Measurements from ENCODE around the gene CABLES2. TPM values are rescaled to one million over a fixed set of nuclear protein-coding genes. Genes with fewer than 3 reads are reported as not detected.

Gene CABLES2
- total and polyA plus RNA-seq, 5 donors from 2014 or later, result 0.49 to 7.0 (median 1.2) TPM

DNA sequence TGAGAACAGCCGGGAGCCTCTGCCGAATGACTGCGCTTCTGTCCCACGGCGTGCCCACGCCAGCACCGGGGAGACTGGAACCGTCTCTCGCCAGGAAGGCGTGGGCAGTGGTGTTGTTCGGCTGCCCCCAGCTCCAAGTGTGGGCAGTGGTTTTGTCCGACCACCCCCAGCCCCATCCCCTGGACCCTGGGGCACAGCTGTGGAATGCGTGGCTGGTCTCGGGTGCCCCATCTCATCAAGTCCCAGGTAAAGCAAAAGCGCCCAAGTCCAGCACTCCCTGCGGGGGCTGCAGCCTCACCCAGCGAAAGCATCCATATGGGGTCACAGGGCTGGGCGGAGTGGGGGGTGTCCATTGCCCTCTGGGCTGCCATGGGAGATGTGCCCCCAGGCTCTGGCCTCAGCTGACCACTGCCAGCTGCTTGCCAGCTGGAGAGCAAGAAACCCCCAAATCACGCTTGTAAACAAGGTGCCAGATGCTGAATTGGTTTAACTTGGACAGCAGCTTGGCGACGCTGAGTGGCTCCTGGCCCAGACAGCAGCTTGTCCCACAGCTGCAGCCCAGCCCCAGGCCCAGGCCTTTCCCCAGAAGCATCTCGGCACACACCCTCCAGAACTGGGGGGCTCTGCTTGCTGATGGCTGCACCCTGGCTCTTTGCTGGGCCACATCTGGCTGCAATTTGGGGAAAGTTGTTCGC lies 4.5 kb downstream of the CABLES2 start:
- peaks cover 23% of the 10 kb centered on the region for H3K4me1 ChIP-seq (ENCODE audit: control insufficient read depth, insufficient read depth, low read length, poor library complexity, severe bottlenecking)
- H3K4me3 Mint-ChIP-seq, result peak overlapping the region in 1 of 4 donors; percentile 81
- DNase-seq (no peak), ATAC-seq (ENCODE audit: low read depth in 2 of 2) (no peak)
- no peaks in the 10 kb centered on the region for H3K36me3 ChIP-seq (ENCODE audit: control insufficient read depth, insufficient read depth, low read length)
- H3K27ac ChIP-seq (ENCODE audit: insufficient read depth, low read length, poor library complexity, severe bottlenecking), result no peak overlapping the region
- H3K9me3 Mint-ChIP-seq, result peaks cover 0 to 2% (median 0%) of the 10 kb centered on the region in 7 donors
- H3K9me3 ChIP-seq (ENCODE audit: control insufficient read depth in 2 of 2, low read length in 2 of 2), result no peaks in the 10 kb centered on the region
- peaks cover 0 to 26% (median 12%) of the 10 kb centered on the region in 4 donors for H3K4me1 Mint-ChIP-seq
- H3K27ac Mint-ChIP-seq, result no peak overlapping the region
- H3K4me3 ChIP-seq (ENCODE audit: low read depth, low read length), result no peak overlapping the region
- H3K27me3 Mint-ChIP-seq, result no peaks in the 10 kb centered on the region
- H3K36me3 Mint-ChIP-seq, result peaks cover 5% of the 10 kb centered on the region
- H3K27me3 ChIP-seq (ENCODE audit: control insufficient read depth, insufficient read depth, low read length), result no peaks in the 10 kb centered on the region

- Mint-ChIP-seq H3K36me3 (peaks cover 7% of the 10 kb centered on the region), H3K9me3 (peaks cover 0 to 2% (median 0%) of the 10 kb centered on the region in 7 donors), H3K4me1 (peaks cover 0 to 26% (median 14%) of the 10 kb centered on the region in 4 donors), H3K27me3 (no peaks in the 10 kb centered on the region), H3K27ac (no peak overlapping the region), H3K4me3 (peak overlapping the region in 2 of 4 donors; percentile 35 to 58)
- DNase-seq (no peak), ATAC-seq (ENCODE audit: low read depth in 2 of 2) (no peak)
- Histone ChIP-seq H3K4me3 (ENCODE audit: low read depth, low read length) (no peak overlapping the region), H3K27ac (ENCODE audit: insufficient read depth, low read length, poor library complexity, severe bottlenecking) (no peak overlapping the region), H3K9me3 (ENCODE audit: control insufficient read depth in 2 of 2, low read length in 2 of 2) (no peaks in the 10 kb centered on the region), H3K27me3 (ENCODE audit: control insufficient read depth, insufficient read depth, low read length) (no peaks in the 10 kb centered on the region), H3K36me3 (ENCODE audit: control insufficient read depth, insufficient read depth, low read length) (no peaks in the 10 kb centered on the region), H3K4me1 (ENCODE audit: control insufficient read depth, insufficient read depth, low read length, poor library complexity, severe bottlenecking) (peaks cover 15% of the 10 kb centered on the region)
Observed at GRCh38 chr20:62401331-62401779, 5.7 kb downstream of the CABLES2 start.

DNA sequence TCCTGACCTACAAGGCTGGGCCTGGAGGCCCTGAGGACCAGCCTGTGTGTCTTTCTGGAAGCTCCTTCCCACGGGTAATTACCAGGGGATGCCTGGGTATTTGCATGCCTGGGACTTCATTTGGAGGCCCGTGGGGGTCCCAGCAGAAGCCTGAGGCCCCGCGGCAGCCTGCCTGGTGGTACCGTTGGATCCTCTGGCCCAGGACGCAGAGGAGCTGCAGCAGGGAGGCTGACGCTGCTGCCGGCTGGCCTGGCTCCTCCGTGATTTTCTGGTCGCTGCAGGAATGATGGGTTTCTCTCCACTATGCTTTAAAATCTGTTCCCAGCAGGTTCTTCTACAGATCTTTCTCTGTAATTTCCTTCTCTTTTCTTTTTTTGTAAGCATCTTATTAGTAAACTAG lies 6.5 kb downstream of the CABLES2 start:
- H3K9me3 ChIP-seq (ENCODE audit: control insufficient read depth in 2 of 2, low read length in 2 of 2), result no peaks in the 10 kb centered on the region
- peaks cover 0 to 18% (median 8%) of the 10 kb centered on the region in 4 donors for H3K4me1 Mint-ChIP-seq
- no peaks in the 10 kb centered on the region for H3K27me3 Mint-ChIP-seq
- H3K36me3 Mint-ChIP-seq, result peaks cover 7% of the 10 kb centered on the region
- no peak overlapping the region for H3K27ac Mint-ChIP-seq
- DNase-seq (no peak), ATAC-seq (ENCODE audit: low read depth in 2 of 2) (no peak)
- no peaks in the 10 kb centered on the region for H3K36me3 ChIP-seq (ENCODE audit: control insufficient read depth, insufficient read depth, low read length)
- no peaks in the 10 kb centered on the region for H3K9me3 Mint-ChIP-seq
- peak overlapping the region in 1 of 4 donors; percentile 35 for H3K4me3 Mint-ChIP-seq
- no peak overlapping the region for H3K4me3 ChIP-seq (ENCODE audit: low read depth, low read length)
- H3K4me1 ChIP-seq (ENCODE audit: control insufficient read depth, insufficient read depth, low read length, poor library complexity, severe bottlenecking), result peaks cover 7% of the 10 kb centered on the region
- H3K27ac ChIP-seq (ENCODE audit: insufficient read depth, low read length, poor library complexity, severe bottlenecking), result no peak overlapping the region
- no peaks in the 10 kb centered on the region for H3K27me3 ChIP-seq (ENCODE audit: control insufficient read depth, insufficient read depth, low read length)

GRCh38 chr20:62400021-62400420 lies 7.1 kb downstream of the CABLES2 start:
- Histone ChIP-seq H3K9me3 (ENCODE audit: control insufficient read depth in 2 of 2, low read length in 2 of 2) (no peaks in the 10 kb centered on the region), H3K4me1 (ENCODE audit: control insufficient read depth, insufficient read depth, low read length, poor library complexity, severe bottlenecking) (peaks cover 2% of the 10 kb centered on the region), H3K4me3 (ENCODE audit: low read depth, low read length) (no peak overlapping the region), H3K36me3 (ENCODE audit: control insufficient read depth, insufficient read depth, low read length) (no peaks in the 10 kb centered on the region), H3K27ac (ENCODE audit: insufficient read depth, low read length, poor library complexity, severe bottlenecking) (no peak overlapping the region), H3K27me3 (ENCODE audit: control insufficient read depth, insufficient read depth, low read length) (no peaks in the 10 kb centered on the region)
- Mint-ChIP-seq H3K36me3 (peaks cover 7% of the 10 kb centered on the region), H3K4me3 (peak overlapping the region in 1 of 4 donors; percentile 61), H3K27ac (no peak overlapping the region), H3K4me1 (peaks cover 0 to 12% (median 4%) of the 10 kb centered on the region in 4 donors), H3K27me3 (no peaks in the 10 kb centered on the region), H3K9me3 (no peaks in the 10 kb centered on the region)
- DNase-seq (no peak), ATAC-seq (ENCODE audit: low read depth in 2 of 2) (no peak)

DNA sequence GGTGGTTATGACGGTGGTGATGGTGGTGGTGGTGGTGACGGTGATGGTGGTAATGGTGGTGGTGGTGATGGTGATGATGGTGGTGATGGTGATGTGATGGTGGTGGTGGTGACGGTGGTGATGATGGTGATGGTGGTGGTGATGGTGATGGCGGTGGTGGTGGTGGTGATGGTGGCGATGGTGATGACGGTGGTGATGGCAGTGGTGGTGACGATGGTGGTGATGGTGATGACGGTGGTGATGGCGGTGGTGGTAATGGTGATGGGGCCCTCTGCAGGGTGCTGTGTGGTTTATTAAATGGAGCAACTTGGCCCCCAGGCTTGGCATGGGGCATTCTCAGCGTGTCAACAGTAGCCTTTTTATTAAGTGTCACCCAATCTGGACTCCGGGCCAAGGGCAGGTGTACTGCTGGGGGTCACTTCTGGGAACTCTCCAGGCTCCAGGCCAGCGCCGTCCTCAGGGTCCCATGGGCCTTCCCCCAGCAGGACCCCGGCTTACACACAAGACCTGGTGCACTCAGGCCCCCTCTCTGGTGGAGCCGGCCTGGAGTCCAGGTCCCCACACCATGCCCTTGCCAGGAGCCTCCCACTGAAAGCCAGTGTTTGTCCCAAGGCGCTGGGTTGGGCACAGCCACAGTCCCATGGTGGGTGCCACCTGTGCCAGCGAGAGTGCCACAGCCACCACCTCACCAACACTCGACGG lies 8.8 kb downstream of the CABLES2 start:
- Mint-ChIP-seq H3K27me3 (no peaks in the 10 kb centered on the region), H3K4me3 (no peak overlapping the region), H3K4me1 (peaks cover 0 to 6% (median 2%) of the 10 kb centered on the region in 4 donors), H3K9me3 (no peaks in the 10 kb centered on the region), H3K36me3 (peaks cover 7% of the 10 kb centered on the region), H3K27ac (no peak overlapping the region)
- ATAC-seq (ENCODE audit: low read depth in 2 of 2), result no peak
- DNase-seq, result no peak
- no peaks in the 10 kb centered on the region for H3K27me3 ChIP-seq (ENCODE audit: control insufficient read depth, insufficient read depth, low read length)
- H3K9me3 ChIP-seq (ENCODE audit: control insufficient read depth in 2 of 2, low read length in 2 of 2), result no peaks in the 10 kb centered on the region
- H3K4me3 ChIP-seq (ENCODE audit: low read depth, low read length), result no peak overlapping the region
- peaks cover 3% of the 10 kb centered on the region for H3K36me3 ChIP-seq (ENCODE audit: control insufficient read depth, insufficient read depth, low read length)
- no peaks in the 10 kb centered on the region for H3K4me1 ChIP-seq (ENCODE audit: control insufficient read depth, insufficient read depth, low read length, poor library complexity, severe bottlenecking)
- H3K27ac ChIP-seq (ENCODE audit: insufficient read depth, low read length, poor library complexity, severe bottlenecking), result no peak overlapping the region

DNA sequence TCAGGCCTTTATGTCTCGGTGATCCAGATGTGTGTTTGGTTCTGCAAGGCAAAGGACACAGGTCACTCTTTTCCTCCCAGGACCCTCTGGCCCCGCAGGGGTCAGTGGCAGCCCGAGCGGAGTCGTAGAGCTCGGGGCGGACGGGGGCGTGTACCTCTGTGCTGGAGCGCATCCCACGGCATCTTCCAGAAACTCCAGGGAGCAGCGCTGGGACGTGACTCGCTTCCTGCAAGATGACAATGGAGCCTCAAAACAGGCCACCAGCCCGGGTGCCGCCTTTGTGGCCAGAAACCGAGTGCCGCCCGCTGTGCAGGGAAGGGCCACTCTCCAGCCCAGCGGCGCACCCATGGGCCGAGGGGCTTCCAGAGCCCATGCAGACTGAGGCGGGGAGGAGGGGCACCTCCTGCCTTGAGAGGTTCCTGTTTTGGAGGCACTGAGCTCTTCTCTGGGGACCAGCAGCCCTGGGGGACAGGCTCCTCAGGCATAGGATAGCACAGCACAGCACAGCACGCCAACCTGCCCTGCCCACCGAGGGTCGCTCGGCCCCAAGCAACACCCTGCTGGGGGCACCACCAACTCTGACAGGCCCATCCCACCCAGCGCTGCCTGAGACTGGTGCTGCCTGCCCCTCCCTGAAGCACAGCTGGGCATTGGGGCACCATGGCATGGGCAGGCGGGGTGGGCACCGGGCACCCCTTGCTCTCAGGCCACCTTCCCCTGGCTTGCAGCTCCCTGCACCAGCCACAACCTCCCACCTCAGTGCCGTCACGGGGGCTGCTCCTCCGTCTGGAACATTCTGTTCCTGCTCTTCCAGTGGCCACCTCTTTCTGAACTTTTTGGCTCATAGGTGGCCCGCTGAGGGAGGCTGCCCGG lies 10.5 kb downstream of the CABLES2 start:
- Histone ChIP-seq H3K27ac (ENCODE audit: insufficient read depth, low read length, poor library complexity, severe bottlenecking) (no peak overlapping the region), H3K4me3 (ENCODE audit: low read depth, low read length) (no peak overlapping the region), H3K4me1 (ENCODE audit: control insufficient read depth, insufficient read depth, low read length, poor library complexity, severe bottlenecking) (no peaks in the 10 kb centered on the region), H3K9me3 (ENCODE audit: control insufficient read depth in 2 of 2, low read length in 2 of 2) (no peaks in the 10 kb centered on the region), H3K36me3 (ENCODE audit: control insufficient read depth, insufficient read depth, low read length) (peaks cover 3% of the 10 kb centered on the region), H3K27me3 (ENCODE audit: control insufficient read depth, insufficient read depth, low read length) (no peaks in the 10 kb centered on the region)
- Mint-ChIP-seq H3K4me3 (no peak overlapping the region), H3K4me1 (peaks cover 0 to 6% (median 0%) of the 10 kb centered on the region in 4 donors), H3K27ac (no peak overlapping the region), H3K27me3 (no peaks in the 10 kb centered on the region), H3K9me3 (no peaks in the 10 kb centered on the region), H3K36me3 (peaks cover 7% of the 10 kb centered on the region)
- DNase-seq (no peak), ATAC-seq (ENCODE audit: low read depth in 2 of 2) (no peak)

GRCh38 chr20:62395311-62396242 lies 11.5 kb downstream of the CABLES2 start:
- no peaks in the 10 kb centered on the region for H3K27me3 ChIP-seq (ENCODE audit: control insufficient read depth, insufficient read depth, low read length)
- Mint-ChIP-seq H3K27ac (no peak overlapping the region), H3K4me1 (peaks cover 0 to 6% (median 0%) of the 10 kb centered on the region in 4 donors), H3K4me3 (no peak overlapping the region), H3K9me3 (no peaks in the 10 kb centered on the region), H3K27me3 (no peaks in the 10 kb centered on the region), H3K36me3 (peaks cover 3% of the 10 kb centered on the region)
- no peaks in the 10 kb centered on the region for H3K4me1 ChIP-seq (ENCODE audit: control insufficient read depth, insufficient read depth, low read length, poor library complexity, severe bottlenecking)
- ATAC-seq (ENCODE audit: low read depth in 2 of 2) (no peak), DNase-seq (no peak)
- H3K27ac ChIP-seq (ENCODE audit: insufficient read depth, low read length, poor library complexity, severe bottlenecking), result no peak overlapping the region
- no peak overlapping the region for H3K4me3 ChIP-seq (ENCODE audit: low read depth, low read length)
- H3K9me3 ChIP-seq (ENCODE audit: control insufficient read depth in 2 of 2, low read length in 2 of 2), result no peaks in the 10 kb centered on the region
- peaks cover 3% of the 10 kb centered on the region for H3K36me3 ChIP-seq (ENCODE audit: control insufficient read depth, insufficient read depth, low read length)

Measured in CD4-positive, CD25-positive, alpha-beta regulatory T cell (primary cell).